ENCODE data around the gene DLGAP1. TPM values are rescaled to one million over a fixed set of nuclear protein-coding genes. Genes with fewer than 3 reads are reported as not detected.

DLGAP1 gene
- total and polyA plus RNA-seq, 2 of the 8 experiments (the other 6 are each of a cell fraction or from before 2014, with no cell fraction given) = 11.8 to 16.9 TPM

GRCh38 chr18:3645384-3646156 is 809.5 kb downstream of the DLGAP1 start:
- no peak overlapping the region for H3K27ac ChIP-seq (ENCODE audit: low read depth, low read length)
- no peak overlapping the region for H2BK120ac ChIP-seq (replicated peaks; ENCODE audit: low read depth, low read length)
- H2BK15ac ChIP-seq (ENCODE audit: low read length) = no peak overlapping the region
- H4K5ac ChIP-seq (ENCODE audit: insufficient read length, low read depth, low read length) = no peak overlapping the region
- H3K18ac ChIP-seq (ENCODE audit: extremely low read depth, low read length) = no peak overlapping the region
- no peak overlapping the region for H3K4me3 ChIP-seq (ENCODE audit: extremely low read depth in 1 of 4, insufficient read depth in 2 of 4, low read depth in 3 of 4, low read length in 4 of 4)
- FAIRE-seq = no peak
- no peak overlapping the region for H4K8ac ChIP-seq (ENCODE audit: extremely low read depth, insufficient read depth, low read length)
- H4K20me1 ChIP-seq (replicated peaks in 1 of 2; ENCODE audit: control insufficient read depth in 1 of 2, insufficient read depth in 2 of 2, low read length in 2 of 2) = no peaks in the 10 kb centered on the region
- no peaks in the 10 kb centered on the region for H3K79me2 ChIP-seq (ENCODE audit: control insufficient read depth in 1 of 2, insufficient read depth in 2 of 2, low read length in 2 of 2)
- H2BK5ac ChIP-seq (ENCODE audit: low read depth, low read length) = no peak overlapping the region
- H3K4me1 ChIP-seq (replicated peaks in 1 of 4; ENCODE audit: control insufficient read depth in 3 of 4, insufficient read depth in 4 of 4, low read length in 3 of 4) = peaks cover 0 to 8% (median 3%) of the 10 kb centered on the region in 4 experiments; a peak in 4 of 7 replicates
- no peak for DNase-seq (ENCODE audit: low read depth in 1 of 2, low spot score in 2 of 2)
- no peaks in the 10 kb centered on the region for H3K27me3 ChIP-seq (replicated peaks in 1 of 4; ENCODE audit: control insufficient read depth in 3 of 4, extremely low read depth in 1 of 4, insufficient read depth in 3 of 4, low read length in 3 of 4)
- ChIA-PET POLR2A (ENCODE audit: partially characterized antibody) (interaction anchor here (1.3 to 3.6 kb wide), 2 partner anchors 34 to 42 kb away, joined by 3 to 11 read pairs; no protein-coding TSS in a partner anchor), CTCF (ENCODE audit: partially characterized antibody) (interaction anchor here (0.6 to 2.7 kb wide), 9 partner anchors 12 to 653 kb away, joined by 3 to 22 read pairs (median 4); no protein-coding TSS in a partner anchor)
- H3K4ac ChIP-seq (replicated peaks; ENCODE audit: insufficient read length, low read depth, low read length) = no peak overlapping the region
- 96% methylated on average over 5 of the region's 5 CpGs; no CpG with 5 or more reads in 1 of the 2 experiments for WGBS, 2 experiments (ENCODE audit: extremely low coverage in 1 of 2, insufficient coverage in 1 of 2, insufficient read length in 1 of 2, insufficient replicate concordance in 2 of 2, low coverage in 1 of 2, low lambda C conversion rate in 2 of 2, missing lambda C conversion rate in 1 of 2)
- H3K9ac ChIP-seq (replicated peaks in 1 of 4; ENCODE audit: extremely low read depth in 1 of 4, low read depth in 3 of 4, low read length in 3 of 4) = no peak overlapping the region
- H3K9me3 ChIP-seq (ENCODE audit: insufficient read depth in 2 of 2, low read depth in 1 of 2, low read length in 1 of 2) = no peaks in the 10 kb centered on the region
- no peaks in the 10 kb centered on the region for H3K36me3 ChIP-seq (ENCODE audit: control insufficient read depth in 2 of 4, insufficient read depth in 4 of 4, low read length in 3 of 4)
- H3K79me1 ChIP-seq (ENCODE audit: low read depth, low read length) = no peaks in the 10 kb centered on the region
- no peak overlapping the region for H3K56ac ChIP-seq (replicated peaks; ENCODE audit: insufficient read length, low read depth, low read length)
- no peak overlapping the region for H3K23ac ChIP-seq (ENCODE audit: insufficient read length)
- no peaks in the 10 kb centered on the region for H3K23me2 ChIP-seq (ENCODE audit: low read depth, low read length)
- H3K14ac ChIP-seq (ENCODE audit: insufficient read length) = no peak overlapping the region
- no peak overlapping the region for H3K4me2 ChIP-seq (ENCODE audit: insufficient read depth in 1 of 2, low read depth in 2 of 2, low read length in 2 of 2)
- H2AFZ ChIP-seq (ENCODE audit: low read length) = no peak overlapping the region
- H4K91ac ChIP-seq (replicated peaks; ENCODE audit: insufficient read length, low read length) = no peak overlapping the region
- no peak overlapping the region for H2BK20ac ChIP-seq (ENCODE audit: low read length)
- H2BK12ac ChIP-seq (ENCODE audit: low read depth, low read length) = no peak overlapping the region
- no peak overlapping the region for H2AK5ac ChIP-seq (ENCODE audit: low read depth, low read length)
- TF ChIP-seq CTBP2 (IDR thresholded peaks at IDR 0.05; ENCODE audit: borderline replicate concordance, insufficient read depth, insufficient read length, low read length) = no peak
- TF ChIP-seq CHD1 (IDR thresholded peaks at IDR 0.05; ENCODE audit: low read depth, low read length) = no peak
- TF ChIP-seq POLR2AphosphoS5 (IDR thresholded peaks at IDR 0.05; ENCODE audit: low read depth, low read length) = no peak
- TF ChIP-seq BRCA1 (IDR thresholded peaks at IDR 0.05; ENCODE audit: low read depth, low read length) = no peak
- TF ChIP-seq EZH2 (IDR thresholded peaks at IDR 0.05; ENCODE audit: low read depth, low read length, severe bottlenecking) = no peak
- TF ChIP-seq SP1 (IDR thresholded peaks at IDR 0.05; ENCODE audit: low read depth, low read length) = no peak
- TF ChIP-seq CREB1 (IDR thresholded peaks at IDR 0.05) = no peak
- TF ChIP-seq HDAC2 (IDR thresholded peaks at IDR 0.05; ENCODE audit: borderline replicate concordance in 1 of 2, low read depth in 2 of 2, low read length in 2 of 2) = no peak
- TF ChIP-seq CTCF (IDR thresholded peaks at IDR 0.05; ENCODE audit: control extremely low read depth in 1 of 3, insufficient read depth in 1 of 3, low read depth in 1 of 3, low read length in 3 of 3) = no peak
